GOT3 (cell line): ENCODE data around the gene PLD2.

ENCODE experiments used
- DNase-seq: peaks from one replicate; lab custom pipeline; 2025; ENCODE audit warnings: mixed read lengths; lab: John Stamatoyannopoulos, UW

PLD2 gene

GRCh38 chr17:4806777-4807604, at the start of gene PLD2:
TSS of gene PLD2 (plus strand) at chr17:4807152. CDS start at chr17:4807773, 621 bp downstream.
- peak; percentile 16 for DNase-seq

- no peak for DNase-seq
Measured at GRCh38 chr17:4759776-4760236, 47.1 kb upstream of the PLD2 start.

- no peak for DNase-seq
Measured at GRCh38 chr17:4764595-4764994, 42.4 kb upstream of the PLD2 start.

- no peak for DNase-seq
Measured at GRCh38 chr17:4766201-4766600, 40.8 kb upstream of the PLD2 start.

- no peak for DNase-seq
Measured at GRCh38 chr17:4766723-4767122, 40.2 kb upstream of the PLD2 start.

GRCh38 chr17:4768298-4768697, 38.7 kb upstream of the PLD2 start:
- no peak for DNase-seq

- DNase-seq, result no peak
Measured at GRCh38 chr17:4769628-4770027, 37.3 kb upstream of the PLD2 start.

- DNase-seq, result no peak
Measured at GRCh38 chr17:4771519-4772234, 35.3 kb upstream of the PLD2 start, which contains the start of gene TM4SF5. TSS of gene TM4SF5 (plus strand) at chr17:4771886. CDS start at chr17:4771923, 37 bp downstream.

GRCh38 chr17:4772235-4772613, 34.7 kb upstream of the PLD2 start:
- no peak for DNase-seq

- DNase-seq, result no peak
Measured at GRCh38 chr17:4777969-4778760, 28.8 kb upstream of the PLD2 start.

- no peak for DNase-seq
Measured at GRCh38 chr17:4780325-4780955, 26.5 kb upstream of the PLD2 start.

GRCh38 chr17:4782652-4783051, 24.3 kb upstream of the PLD2 start:
- no peak for DNase-seq

GRCh38 chr17:4785311-4786105, 21.4 kb upstream of the PLD2 start:
- DNase-seq, result no peak

- DNase-seq, result no peak
Measured at GRCh38 chr17:4786106-4786511, 20.8 kb upstream of the PLD2 start, which contains the start of gene VMO1. TSS of gene VMO1 (minus strand) at chr17:4786364. CDS start at chr17:4786352, 12 bp downstream.

- DNase-seq, result no peak
Measured at GRCh38 chr17:4786516-4786915, 20.4 kb upstream of the PLD2 start.

- no peak for DNase-seq
Measured at GRCh38 chr17:4788159-4788806, 18.7 kb upstream of the PLD2 start.

- DNase-seq, result no peak
Measured at GRCh38 chr17:4788807-4789700, 17.9 kb upstream of the PLD2 start, which contains the start of gene GLTPD2. TSS of gene GLTPD2 (plus strand) at chr17:4788964. CDS start at chr17:4789012, 48 bp downstream.

GRCh38 chr17:4789701-4789950, 17.3 kb upstream of the PLD2 start:
- DNase-seq, result no peak

- peak; percentile 69 for DNase-seq
Measured at GRCh38 chr17:4789951-4790704, 16.8 kb upstream of the PLD2 start.
